Neural progenitor cell (in vitro differentiated cells): ENCODE data around the gene ADM2.

Source experiments
- EZH2 ChIP-seq: fragments of 200-600 bp; sonication (generic); IDR thresholded peaks from 2 replicates; pipeline ENCODE4 v1.6.1; 2017; ENCODE audit warnings: antibody characterized with exemption, mild to moderate bottlenecking, moderate library complexity
- EZH2phosphoT487 ChIP-seq: fragments of 200-600 bp; sonication (generic); IDR thresholded peaks from 2 replicates; pipeline ENCODE4 v1.6.1; 2017; ENCODE audit warnings: antibody characterized with exemption
- TF ChIP-seq, protein P1 (sequence below): fragments of 200-600 bp; sonication (generic); IDR thresholded peaks from 2 replicates; pipeline ENCODE4 v1.5.1; 2017; ENCODE audit warnings: antibody characterized with exemption, mild to moderate bottlenecking

DNA sequence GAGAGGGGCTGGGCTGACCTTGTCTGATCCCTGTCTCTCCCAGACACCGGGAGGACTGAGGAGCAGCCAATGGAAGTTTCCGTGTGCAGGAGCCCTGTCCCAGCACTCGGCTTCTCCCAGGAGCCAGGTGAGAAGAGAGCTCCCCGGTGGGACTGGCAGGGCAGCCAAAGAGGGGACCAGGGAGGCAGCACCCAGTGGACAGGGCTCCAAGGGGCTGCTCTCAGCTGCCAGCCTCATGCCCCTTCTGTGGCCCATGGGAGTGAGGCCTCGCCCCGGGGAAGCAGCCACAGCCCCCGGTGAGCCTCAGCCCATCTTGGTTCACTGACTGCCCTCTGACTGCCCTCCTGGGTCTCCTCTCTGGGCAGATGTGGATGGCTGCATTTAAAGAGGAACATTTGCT, 37.3 kb downstream of the ADM2 start:
- TF ChIP-seq, protein P1, sequence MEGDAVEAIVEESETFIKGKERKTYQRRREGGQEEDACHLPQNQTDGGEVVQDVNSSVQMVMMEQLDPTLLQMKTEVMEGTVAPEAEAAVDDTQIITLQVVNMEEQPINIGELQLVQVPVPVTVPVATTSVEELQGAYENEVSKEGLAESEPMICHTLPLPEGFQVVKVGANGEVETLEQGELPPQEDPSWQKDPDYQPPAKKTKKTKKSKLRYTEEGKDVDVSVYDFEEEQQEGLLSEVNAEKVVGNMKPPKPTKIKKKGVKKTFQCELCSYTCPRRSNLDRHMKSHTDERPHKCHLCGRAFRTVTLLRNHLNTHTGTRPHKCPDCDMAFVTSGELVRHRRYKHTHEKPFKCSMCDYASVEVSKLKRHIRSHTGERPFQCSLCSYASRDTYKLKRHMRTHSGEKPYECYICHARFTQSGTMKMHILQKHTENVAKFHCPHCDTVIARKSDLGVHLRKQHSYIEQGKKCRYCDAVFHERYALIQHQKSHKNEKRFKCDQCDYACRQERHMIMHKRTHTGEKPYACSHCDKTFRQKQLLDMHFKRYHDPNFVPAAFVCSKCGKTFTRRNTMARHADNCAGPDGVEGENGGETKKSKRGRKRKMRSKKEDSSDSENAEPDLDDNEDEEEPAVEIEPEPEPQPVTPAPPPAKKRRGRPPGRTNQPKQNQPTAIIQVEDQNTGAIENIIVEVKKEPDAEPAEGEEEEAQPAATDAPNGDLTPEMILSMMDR: no peak
- TF ChIP-seq EZH2 (no peak), EZH2phosphoT487 (no peak)
